ENCODE measurements around the gene LGR4. TPM values are rescaled to one million over a fixed set of nuclear protein-coding genes. Genes with fewer than 3 reads are reported as not detected.

The LGR4 gene
- total RNA-seq, 1 donor from 2014 or later: 51.5 TPM

GRCh38 chr11:27391331-27392015 is 81.1 kb downstream of the LGR4 start:
- no peak overlapping the region for H3K27ac Mint-ChIP-seq (ENCODE audit: unreplicated experiment)
- no peak for TF ChIP-seq CTCF (conservative IDR thresholded peaks at IDR 0.05)
- peaks cover 1% of the 10 kb centered on the region for H3K36me3 Mint-ChIP-seq (ENCODE audit: low read depth)
- no peaks in the 10 kb centered on the region for H3K9me3 Mint-ChIP-seq
- H3K4me1 Mint-ChIP-seq: peaks cover 84% of the 10 kb centered on the region
- H3K4me3 Mint-ChIP-seq: peak overlapping the region; percentile 11
- no peak for DNase-seq (ENCODE audit: low read depth, low spot score)
- H3K27me3 Mint-ChIP-seq (ENCODE audit: low read depth): no peaks in the 10 kb centered on the region

- TF ChIP-seq CTCF (conservative IDR thresholded peaks at IDR 0.05): no peak
- H3K36me3 Mint-ChIP-seq (ENCODE audit: low read depth): peaks cover 2% of the 10 kb centered on the region
- H3K27ac Mint-ChIP-seq (ENCODE audit: unreplicated experiment): peak overlapping the region; percentile 39
- no peaks in the 10 kb centered on the region for H3K9me3 Mint-ChIP-seq
- H3K4me1 Mint-ChIP-seq: peaks cover 81% of the 10 kb centered on the region
- DNase-seq (ENCODE audit: low read depth, low spot score): no peak
- H3K4me3 Mint-ChIP-seq: no peak overlapping the region
- no peaks in the 10 kb centered on the region for H3K27me3 Mint-ChIP-seq (ENCODE audit: low read depth)
These were observed 82.0 kb downstream of the LGR4 start for GRCh38 chr11:27390318-27391295.

- Mint-ChIP-seq H3K9me3 (no peaks in the 10 kb centered on the region), H3K27me3 (ENCODE audit: low read depth) (no peaks in the 10 kb centered on the region), H3K4me1 (peaks cover 65% of the 10 kb centered on the region), H3K36me3 (ENCODE audit: low read depth) (peaks cover 6% of the 10 kb centered on the region), H3K27ac (ENCODE audit: unreplicated experiment) (peak overlapping the region; percentile 60), H3K4me3 (no peak overlapping the region)
- DNase-seq (ENCODE audit: low read depth, low spot score): no peak
- no peak for TF ChIP-seq CTCF (conservative IDR thresholded peaks at IDR 0.05)
These were observed 83.7 kb downstream of the LGR4 start for GRCh38 chr11:27388869-27389268.

- no peaks in the 10 kb centered on the region for H3K27me3 Mint-ChIP-seq (ENCODE audit: low read depth)
- H3K4me3 Mint-ChIP-seq: no peak overlapping the region
- H3K27ac Mint-ChIP-seq (ENCODE audit: unreplicated experiment): no peak overlapping the region
- H3K9me3 Mint-ChIP-seq: no peaks in the 10 kb centered on the region
- no peak for TF ChIP-seq CTCF (conservative IDR thresholded peaks at IDR 0.05)
- no peak for DNase-seq (ENCODE audit: low read depth, low spot score)
- peaks cover 58% of the 10 kb centered on the region for H3K4me1 Mint-ChIP-seq
- H3K36me3 Mint-ChIP-seq (ENCODE audit: low read depth): peaks cover 9% of the 10 kb centered on the region
These were observed 84.6 kb downstream of the LGR4 start for GRCh38 chr11:27388001-27388400.

GRCh38 chr11:27387362-27387761 is 85.2 kb downstream of the LGR4 start:
- Mint-ChIP-seq H3K4me1 (peaks cover 52% of the 10 kb centered on the region), H3K27ac (ENCODE audit: unreplicated experiment) (no peak overlapping the region), H3K9me3 (no peaks in the 10 kb centered on the region), H3K27me3 (ENCODE audit: low read depth) (no peaks in the 10 kb centered on the region), H3K36me3 (ENCODE audit: low read depth) (peaks cover 9% of the 10 kb centered on the region), H3K4me3 (no peak overlapping the region)
- no peak for DNase-seq (ENCODE audit: low read depth, low spot score)
- TF ChIP-seq CTCF (conservative IDR thresholded peaks at IDR 0.05): no peak
